GM19395 (cell line): ENCODE results near the gene OR52K1.
"Not testable (repeated sequence)": the region's sequence is repeated elsewhere in the genome, so short reads cannot be mapped to it uniquely, and the experiment has no call there.

Source experiments
- ATAC-seq: cut with Tn5 transposase; IDR thresholded peaks from one replicate; pipeline ENCODE4 v1.9.1; 2021; ENCODE audit warnings: mild to moderate bottlenecking, moderate library complexity; ENCODE audit not compliant: unreplicated experiment

Gene OR52K1

GRCh38 chr11:4491405-4491804 lies 9.0 kb downstream of the OR52K1 start:
- not testable (repeated sequence) for ATAC-seq

- ATAC-seq, result no peak
Measured at GRCh38 chr11:4491878-4492606, 9.6 kb downstream of the OR52K1 start.

- ATAC-seq, result no peak
Measured at GRCh38 chr11:4493480-4493818, 11.0 kb downstream of the OR52K1 start.

GRCh38 chr11:4495487-4495886 lies 13.0 kb downstream of the OR52K1 start:
- no peak for ATAC-seq

- no peak for ATAC-seq
Measured at GRCh38 chr11:4495986-4496385, 13.5 kb downstream of the OR52K1 start.

GRCh38 chr11:4496557-4497248 lies 14.3 kb downstream of the OR52K1 start:
- ATAC-seq, result no peak

- ATAC-seq, result no peak
Measured at GRCh38 chr11:4508886-4509285, 26.4 kb downstream of the OR52K1 start.

GRCh38 chr11:4511282-4512245 lies 29.1 kb downstream of the OR52K1 start:
- ATAC-seq, result no peak

- ATAC-seq, result no peak
Measured at GRCh38 chr11:4514196-4514595, 31.8 kb downstream of the OR52K1 start.

- no peak for ATAC-seq
Measured at GRCh38 chr11:4522339-4522738, 39.9 kb downstream of the OR52K1 start.

- ATAC-seq, result no peak
Measured at GRCh38 chr11:4522752-4523151, 40.3 kb downstream of the OR52K1 start.

- ATAC-seq, result no peak
Measured at GRCh38 chr11:4523666-4524065, 41.2 kb downstream of the OR52K1 start.

GRCh38 chr11:4527926-4528325 lies 45.5 kb downstream of the OR52K1 start:
- no peak for ATAC-seq

- ATAC-seq, result not testable (repeated sequence)
Measured at GRCh38 chr11:4531686-4532085, 49.2 kb downstream of the OR52K1 start.

GRCh38 chr11:4539603-4540219 lies 57.3 kb downstream of the OR52K1 start:
- ATAC-seq, result peak; percentile 84

- ATAC-seq, result no peak
Measured at GRCh38 chr11:4541071-4541470, 58.6 kb downstream of the OR52K1 start.
